ENCODE data around the gene LSAMP.

DNA sequence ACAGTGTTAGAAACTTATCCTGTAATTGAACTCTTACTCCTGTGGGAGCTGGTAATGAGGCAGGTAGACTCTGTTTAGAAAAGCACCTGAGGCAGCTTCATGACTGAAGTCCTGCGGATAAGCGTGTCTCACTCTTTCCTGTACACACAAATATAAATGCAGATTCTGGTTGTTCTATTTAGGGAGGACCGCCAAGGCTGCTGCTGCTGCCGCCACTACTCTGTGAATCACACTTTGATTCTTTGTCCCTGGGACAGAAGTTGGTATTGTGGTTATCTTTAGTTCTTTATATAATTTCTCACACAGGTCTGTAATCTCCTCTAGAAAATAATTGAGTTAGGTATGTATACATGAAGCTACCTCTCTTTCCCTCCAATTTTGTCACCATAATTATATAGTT is 3.6 kb downstream of the LSAMP start:
- TF ChIP-seq, protein P1, sequence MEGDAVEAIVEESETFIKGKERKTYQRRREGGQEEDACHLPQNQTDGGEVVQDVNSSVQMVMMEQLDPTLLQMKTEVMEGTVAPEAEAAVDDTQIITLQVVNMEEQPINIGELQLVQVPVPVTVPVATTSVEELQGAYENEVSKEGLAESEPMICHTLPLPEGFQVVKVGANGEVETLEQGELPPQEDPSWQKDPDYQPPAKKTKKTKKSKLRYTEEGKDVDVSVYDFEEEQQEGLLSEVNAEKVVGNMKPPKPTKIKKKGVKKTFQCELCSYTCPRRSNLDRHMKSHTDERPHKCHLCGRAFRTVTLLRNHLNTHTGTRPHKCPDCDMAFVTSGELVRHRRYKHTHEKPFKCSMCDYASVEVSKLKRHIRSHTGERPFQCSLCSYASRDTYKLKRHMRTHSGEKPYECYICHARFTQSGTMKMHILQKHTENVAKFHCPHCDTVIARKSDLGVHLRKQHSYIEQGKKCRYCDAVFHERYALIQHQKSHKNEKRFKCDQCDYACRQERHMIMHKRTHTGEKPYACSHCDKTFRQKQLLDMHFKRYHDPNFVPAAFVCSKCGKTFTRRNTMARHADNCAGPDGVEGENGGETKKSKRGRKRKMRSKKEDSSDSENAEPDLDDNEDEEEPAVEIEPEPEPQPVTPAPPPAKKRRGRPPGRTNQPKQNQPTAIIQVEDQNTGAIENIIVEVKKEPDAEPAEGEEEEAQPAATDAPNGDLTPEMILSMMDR (conservative IDR thresholded peaks at IDR 0.05): no peak
- no peak for TF ChIP-seq EZH2 (IDR thresholded peaks at IDR 0.05; ENCODE audit: low read depth)

Measured in PC-9 (cell line).